Fibroblast of gingiva (primary cell): ENCODE results near the gene DNAH5.
A peak's percentile ranks its signal among the peaks of the same experiment; 100 is the strongest.

Source experiments
- DNase-seq: peaks from one replicate; pipeline ENCODE4 v3.0.0-alpha.2; 2011; ENCODE audit warnings: low read depth

DNAH5 gene

GRCh38 chr5:13700626-13701025 is 243.9 kb downstream of the DNAH5 start:
- DNase-seq: no peak

GRCh38 chr5:13698885-13699284 is 245.6 kb downstream of the DNAH5 start:
- DNase-seq: no peak

GRCh38 chr5:13695076-13695712 is 249.3 kb downstream of the DNAH5 start:
- DNase-seq: no peak

GRCh38 chr5:13692172-13692571 is 252.3 kb downstream of the DNAH5 start:
- DNase-seq: no peak

GRCh38 chr5:13676531-13676930 is 268.0 kb downstream of the DNAH5 start:
- DNase-seq: no peak

- DNase-seq: no peak
These were observed 270.1 kb downstream of the DNAH5 start for GRCh38 chr5:13674391-13674790.

GRCh38 chr5:13673511-13673910 is 271.0 kb downstream of the DNAH5 start:
- no peak for DNase-seq

GRCh38 chr5:13664377-13664776 is 280.1 kb downstream of the DNAH5 start:
- DNase-seq: peak; percentile 61

GRCh38 chr5:13662626-13663025 is 281.9 kb downstream of the DNAH5 start:
- no peak for DNase-seq

- no peak for DNase-seq
These were observed 283.2 kb downstream of the DNAH5 start for GRCh38 chr5:13661272-13661671.

- DNase-seq: no peak
These were observed 284.4 kb downstream of the DNAH5 start for GRCh38 chr5:13660072-13660471.

- DNase-seq: no peak
These were observed 285.1 kb downstream of the DNAH5 start for GRCh38 chr5:13659391-13659790.

GRCh38 chr5:13658761-13659160 is 285.7 kb downstream of the DNAH5 start:
- DNase-seq: no peak

- DNase-seq: no peak
These were observed 286.3 kb downstream of the DNAH5 start for GRCh38 chr5:13658152-13658551.

GRCh38 chr5:13653709-13654108 is 290.8 kb downstream of the DNAH5 start:
- DNase-seq: no peak

GRCh38 chr5:13649656-13650055 is 294.8 kb downstream of the DNAH5 start:
- no peak for DNase-seq

- DNase-seq: no peak
These were observed 295.7 kb downstream of the DNAH5 start for GRCh38 chr5:13648822-13649221.

GRCh38 chr5:13643734-13644133 is 300.8 kb downstream of the DNAH5 start:
- DNase-seq: no peak

GRCh38 chr5:13643196-13643595 is 301.3 kb downstream of the DNAH5 start:
- DNase-seq: no peak
